D721Med (cell line): Measurements from ENCODE around the gene RNF182.

ENCODE experiments used
- DNase-seq: peaks from one replicate; pipeline ENCODE4 v3.0.0; 2011; ENCODE audit warnings: low spot score; ENCODE audit not compliant: insufficient read length
- FAIRE-seq: peaks from 2 replicates; lab custom pipeline; 2011; peaks lifted over from hg19 to GRCh38; lab: Jason Lieb, UNC
- TF ChIP-seq, protein P1 (sequence below): IDR thresholded peaks from 2 replicates; pipeline ENCODE4 v1.5.1; 2012; ENCODE audit warnings: mild to moderate bottlenecking, control low read depth; ENCODE audit not compliant: insufficient read depth; ENCODE audit errors: missing control alignments

RNF182 gene

GRCh38 chr6:14002176-14002947, 77.6 kb downstream of the RNF182 start:
- TF ChIP-seq, protein P1, sequence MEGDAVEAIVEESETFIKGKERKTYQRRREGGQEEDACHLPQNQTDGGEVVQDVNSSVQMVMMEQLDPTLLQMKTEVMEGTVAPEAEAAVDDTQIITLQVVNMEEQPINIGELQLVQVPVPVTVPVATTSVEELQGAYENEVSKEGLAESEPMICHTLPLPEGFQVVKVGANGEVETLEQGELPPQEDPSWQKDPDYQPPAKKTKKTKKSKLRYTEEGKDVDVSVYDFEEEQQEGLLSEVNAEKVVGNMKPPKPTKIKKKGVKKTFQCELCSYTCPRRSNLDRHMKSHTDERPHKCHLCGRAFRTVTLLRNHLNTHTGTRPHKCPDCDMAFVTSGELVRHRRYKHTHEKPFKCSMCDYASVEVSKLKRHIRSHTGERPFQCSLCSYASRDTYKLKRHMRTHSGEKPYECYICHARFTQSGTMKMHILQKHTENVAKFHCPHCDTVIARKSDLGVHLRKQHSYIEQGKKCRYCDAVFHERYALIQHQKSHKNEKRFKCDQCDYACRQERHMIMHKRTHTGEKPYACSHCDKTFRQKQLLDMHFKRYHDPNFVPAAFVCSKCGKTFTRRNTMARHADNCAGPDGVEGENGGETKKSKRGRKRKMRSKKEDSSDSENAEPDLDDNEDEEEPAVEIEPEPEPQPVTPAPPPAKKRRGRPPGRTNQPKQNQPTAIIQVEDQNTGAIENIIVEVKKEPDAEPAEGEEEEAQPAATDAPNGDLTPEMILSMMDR, result no peak
- FAIRE-seq, result no peak
- DNase-seq, result no peak

DNA sequence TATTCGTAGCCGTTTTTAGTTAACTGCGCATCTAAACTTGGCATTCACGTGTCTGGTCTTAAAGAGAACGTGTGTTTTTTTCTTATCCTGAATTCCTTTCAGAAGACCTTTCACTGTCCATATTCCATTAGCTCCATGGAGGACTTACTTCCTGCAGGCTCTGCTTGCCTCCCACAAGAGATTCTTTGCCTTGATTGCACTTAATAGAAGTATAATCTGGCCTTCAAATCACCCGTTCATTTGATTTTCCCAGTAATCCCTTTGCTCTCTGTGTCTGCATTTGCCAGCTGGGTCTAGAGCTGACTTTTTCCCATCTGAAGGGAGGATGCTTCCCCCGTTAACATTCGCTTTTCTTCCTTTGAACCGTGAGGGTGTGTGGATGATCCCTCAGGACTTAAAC, 79.5 kb downstream of the RNF182 start:
- DNase-seq (no peak), FAIRE-seq (peak; percentile 53)
- TF ChIP-seq, protein P1, result no peak

DNA sequence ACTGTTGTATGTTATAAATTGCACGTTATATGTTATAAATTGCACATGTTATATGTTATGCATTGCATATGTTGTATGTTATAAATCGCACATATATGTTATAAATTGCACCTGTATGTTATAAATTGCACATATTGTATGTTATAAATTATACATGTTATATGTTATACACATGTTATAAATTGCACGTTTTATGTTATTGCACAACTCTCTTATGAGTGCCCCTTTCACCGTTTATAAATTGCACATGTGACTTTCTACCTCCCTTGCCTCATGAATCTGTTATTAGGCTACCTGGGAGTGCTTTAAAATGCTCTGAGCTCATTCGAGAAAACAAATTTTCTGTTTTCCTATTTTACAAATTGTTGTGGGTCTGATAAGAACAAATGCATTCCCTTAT, 84.1 kb downstream of the RNF182 start:
- DNase-seq, result no peak
- TF ChIP-seq, protein P1, result no peak
- no peak for FAIRE-seq

- FAIRE-seq (no peak), DNase-seq (no peak)
- TF ChIP-seq, protein P1, result no peak
Measured at GRCh38 chr6:14009431-14009830, 84.7 kb downstream of the RNF182 start.

- TF ChIP-seq, protein P1, result no peak
- DNase-seq (no peak), FAIRE-seq (no peak)
Measured at GRCh38 chr6:14010275-14010674, 85.5 kb downstream of the RNF182 start.

DNA sequence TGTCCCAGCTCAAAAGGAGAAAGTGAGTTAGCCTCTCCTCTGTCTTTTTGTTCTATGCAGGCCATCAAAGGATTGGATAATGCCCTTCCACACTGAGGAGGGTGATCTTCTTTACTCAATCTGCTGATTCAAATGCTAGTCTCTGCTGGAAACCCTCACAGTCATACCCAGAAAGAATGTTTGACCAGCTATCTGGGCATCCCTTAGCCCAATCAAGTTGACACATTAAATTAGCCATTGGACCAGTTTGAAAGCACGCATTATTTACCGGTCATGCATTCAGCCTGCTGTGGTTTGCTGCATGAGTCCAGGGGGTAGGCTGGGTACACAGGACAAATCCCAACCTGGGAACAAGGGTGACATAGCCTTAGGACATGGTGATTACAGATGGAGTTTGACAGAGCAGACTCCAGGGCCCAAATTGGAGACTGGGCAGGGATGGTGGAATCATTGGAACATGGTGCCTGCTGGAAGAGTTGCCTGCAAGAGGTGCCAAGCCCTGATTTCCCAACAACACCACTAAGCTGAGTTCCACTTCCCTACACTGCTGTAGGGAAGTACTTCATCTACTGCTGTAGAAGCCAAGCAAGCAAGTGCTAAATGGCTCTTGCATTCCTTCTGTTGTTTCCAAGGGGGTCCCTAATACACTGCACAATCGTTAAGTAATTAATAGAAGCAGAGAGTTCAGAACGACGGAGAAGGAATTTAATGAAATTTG, 87.7 kb downstream of the RNF182 start:
- TF ChIP-seq, protein P1, result no peak
- FAIRE-seq (no peak), DNase-seq (no peak)

DNA sequence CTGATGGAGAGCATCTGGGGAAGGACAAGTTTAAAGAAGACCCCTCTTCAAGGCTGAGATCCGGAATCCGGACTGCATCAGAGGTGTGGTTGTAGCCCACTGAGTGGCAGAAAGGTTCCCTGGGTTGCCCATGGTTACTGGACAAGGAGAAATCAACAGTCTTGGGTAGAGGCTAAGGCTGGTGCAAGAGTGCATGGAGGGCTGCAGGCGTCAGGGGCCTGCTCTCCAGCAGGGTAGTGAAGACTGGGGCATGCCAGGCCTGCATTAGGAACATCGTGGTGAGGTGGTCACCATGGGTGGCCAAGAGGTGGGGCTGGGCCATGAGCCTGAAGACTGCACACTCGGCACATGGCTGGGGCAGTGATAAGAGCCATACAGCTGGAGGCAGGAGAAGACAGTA, 91.2 kb downstream of the RNF182 start:
- DNase-seq (no peak), FAIRE-seq (no peak)
- TF ChIP-seq, protein P1, result no peak
